Fibroblast of pulmonary artery (primary cell): ENCODE data around the gene PCP4L1.

Source experiments
- DNase-seq: peaks from one replicate; pipeline ENCODE4 v3.0.0-alpha.2; 2010; ENCODE audit warnings: low read depth
- H3K4me3 ChIP-seq: replicated peaks from 2 replicates; pipeline ENCODE4 v1.5.1; 2011; ENCODE audit warnings: low read depth, mild to moderate bottlenecking, control low read depth, low read length, moderate library complexity
- CTCF ChIP-seq: IDR thresholded peaks from 2 replicates; pipeline ENCODE4 v1.5.1; 2011; ENCODE audit warnings: mild to moderate bottlenecking, control low read depth, low read length, inconsistent platforms; ENCODE audit errors: missing control alignments

PCP4L1 gene

GRCh38 chr1:161297415-161297814 is 38.9 kb downstream of the PCP4L1 start:
- H3K4me3 ChIP-seq: no peak overlapping the region
- no peak for TF ChIP-seq CTCF
- DNase-seq: no peak

- no peak for DNase-seq
- no peak overlapping the region for H3K4me3 ChIP-seq
- TF ChIP-seq CTCF: no peak
Measured at GRCh38 chr1:161298116-161298515, 39.6 kb downstream of the PCP4L1 start.

GRCh38 chr1:161299347-161299746 is 40.8 kb downstream of the PCP4L1 start:
- DNase-seq: no peak
- no peak for TF ChIP-seq CTCF
- no peak overlapping the region for H3K4me3 ChIP-seq

GRCh38 chr1:161300478-161300877 is 41.9 kb downstream of the PCP4L1 start:
- H3K4me3 ChIP-seq: no peak overlapping the region
- no peak for TF ChIP-seq CTCF
- DNase-seq: no peak

GRCh38 chr1:161304927-161305866 is 46.7 kb downstream of the PCP4L1 start:
- TF ChIP-seq CTCF: no peak
- no peak for DNase-seq
- H3K4me3 ChIP-seq: peak overlapping the region; percentile 75

GRCh38 chr1:161305867-161306519 is 47.4 kb downstream of the PCP4L1 start:
- H3K4me3 ChIP-seq: peak overlapping the region; percentile 75
- peak; percentile 77 for DNase-seq
- TF ChIP-seq CTCF: peak; percentile 27
